Measurements from ENCODE around the gene FAM234B.
"Not testable (repeated sequence)": the region's sequence is repeated elsewhere in the genome, so short reads cannot be mapped to it uniquely, and the experiment has no call there.

Gene FAM234B

DNA sequence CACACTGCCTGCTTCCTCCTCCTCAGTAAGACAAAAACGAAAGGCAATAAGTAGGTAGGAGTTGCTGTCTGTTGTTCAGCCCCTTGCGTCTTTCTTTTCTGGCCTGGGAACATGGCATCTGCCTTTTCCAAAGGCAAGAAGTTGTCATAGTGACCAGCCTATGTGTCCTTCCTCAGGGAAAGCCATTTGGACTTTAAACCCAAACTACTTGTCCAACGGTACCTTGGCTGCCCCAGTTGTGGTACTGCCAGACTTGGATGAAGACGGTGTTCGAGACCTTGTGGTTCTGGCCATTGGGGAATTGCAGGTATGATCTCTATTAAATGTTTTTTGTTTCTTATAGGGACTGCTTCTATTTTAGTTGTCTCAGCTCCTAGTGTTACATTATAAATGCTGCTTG lies 18.5 kb downstream of the FAM234B start:
- no peak for DNase-seq

GRCh38 chr12:13066014-13066413 lies 21.8 kb downstream of the FAM234B start:
- DNase-seq: no peak

GRCh38 chr12:13066459-13066858 lies 22.3 kb downstream of the FAM234B start:
- no peak for DNase-seq

DNA sequence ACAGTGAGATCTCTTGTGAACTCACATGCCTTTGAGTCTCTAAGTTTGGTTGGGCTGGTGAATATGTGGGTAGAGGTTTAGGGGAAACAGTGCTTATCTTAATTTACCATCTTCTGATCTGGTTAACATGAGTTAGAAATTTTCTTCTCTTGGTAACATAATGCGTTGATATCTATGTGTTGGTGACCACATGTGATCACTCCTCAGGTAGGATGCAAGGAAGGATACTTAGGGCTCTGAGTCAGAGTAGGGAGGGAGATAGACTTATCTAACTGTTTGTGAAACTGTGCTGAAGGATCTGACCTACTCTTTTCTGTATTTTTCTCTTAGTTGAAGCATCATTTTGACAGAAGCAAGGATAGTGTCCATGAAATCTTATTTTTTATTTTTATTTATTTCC lies 23.1 kb downstream of the FAM234B start:
- DNase-seq: no peak

- DNase-seq: peak in 1 of 2 experiments; percentile 9
Measured at GRCh38 chr12:13069380-13069779, 25.2 kb downstream of the FAM234B start.

- DNase-seq: peak; percentile 74 to 86
Measured at GRCh38 chr12:13071305-13072280, 27.4 kb downstream of the FAM234B start.

DNA sequence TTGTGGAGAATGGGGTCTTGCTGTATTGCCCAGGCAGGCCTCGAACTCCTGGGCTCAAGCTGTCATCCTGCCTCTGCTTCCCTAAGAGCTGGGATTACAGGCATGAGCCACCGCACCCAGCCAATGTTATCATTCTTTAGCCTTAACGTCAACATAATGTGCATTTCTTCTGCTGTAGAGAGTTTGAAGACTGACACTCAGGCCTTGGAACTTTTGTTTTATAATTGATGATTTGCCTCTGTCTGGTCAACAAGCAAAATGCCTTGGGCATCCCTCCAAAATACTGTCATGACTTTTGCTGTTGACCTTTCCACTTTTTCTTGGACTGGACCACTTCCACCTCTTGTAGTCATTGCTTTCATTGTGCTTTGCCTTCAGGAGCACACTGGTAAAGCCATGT lies 29.0 kb downstream of the FAM234B start:
- no peak for DNase-seq

GRCh38 chr12:13074396-13075117 lies 30.4 kb downstream of the FAM234B start:
- DNase-seq: peak in 1 of 2 experiments; percentile 11

DNA sequence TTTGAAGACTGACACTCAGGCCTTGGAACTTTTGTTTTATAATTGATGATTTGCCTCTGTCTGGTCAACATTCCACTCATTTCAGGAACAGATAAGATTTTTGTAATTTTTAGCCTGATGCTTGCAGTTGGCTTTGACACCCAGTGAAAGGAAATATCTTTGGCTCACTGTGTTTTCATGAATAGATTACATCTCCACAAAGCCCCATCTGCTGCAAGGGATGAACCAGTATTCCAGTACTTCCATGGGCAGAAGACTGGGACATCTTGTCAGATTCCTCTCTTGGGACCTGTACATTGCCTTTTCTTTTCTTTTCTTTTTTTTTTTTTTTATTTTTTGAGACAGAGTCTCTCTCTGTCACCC lies 30.9 kb downstream of the FAM234B start:
- DNase-seq: no peak

- DNase-seq: no peak
Measured at GRCh38 chr12:13075786-13076570, 31.8 kb downstream of the FAM234B start.

GRCh38 chr12:13079440-13079906 lies 35.3 kb downstream of the FAM234B start:
- no peak for DNase-seq

DNA sequence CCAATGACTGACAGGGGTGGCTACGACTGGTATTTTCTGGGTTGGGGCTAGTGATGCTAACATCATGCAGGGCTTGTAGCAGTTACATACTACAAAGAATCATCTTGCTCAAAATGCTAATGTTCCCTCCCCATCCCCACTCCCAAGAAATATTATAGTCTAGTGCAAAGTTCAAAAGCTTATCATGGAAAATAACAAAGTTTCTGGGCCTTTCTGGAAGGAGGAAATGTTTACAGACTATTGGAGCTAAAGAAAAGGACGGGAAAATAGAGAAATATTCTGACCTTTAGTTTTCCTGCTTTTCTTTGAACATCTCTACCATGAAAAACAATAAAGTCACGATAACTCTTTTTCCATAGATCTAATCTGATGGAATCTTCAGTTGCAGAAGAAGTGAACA lies 36.1 kb downstream of the FAM234B start:
- no peak for DNase-seq

- DNase-seq: no peak
Measured at GRCh38 chr12:13082861-13083260, 38.7 kb downstream of the FAM234B start.

- not testable (repeated sequence) for DNase-seq
Measured at GRCh38 chr12:13083638-13084037, 39.5 kb downstream of the FAM234B start.

- DNase-seq: no peak
Measured at GRCh38 chr12:13084898-13085640, 40.9 kb downstream of the FAM234B start.

- DNase-seq: no peak
Measured at GRCh38 chr12:13085968-13086686, 41.9 kb downstream of the FAM234B start.

DNA sequence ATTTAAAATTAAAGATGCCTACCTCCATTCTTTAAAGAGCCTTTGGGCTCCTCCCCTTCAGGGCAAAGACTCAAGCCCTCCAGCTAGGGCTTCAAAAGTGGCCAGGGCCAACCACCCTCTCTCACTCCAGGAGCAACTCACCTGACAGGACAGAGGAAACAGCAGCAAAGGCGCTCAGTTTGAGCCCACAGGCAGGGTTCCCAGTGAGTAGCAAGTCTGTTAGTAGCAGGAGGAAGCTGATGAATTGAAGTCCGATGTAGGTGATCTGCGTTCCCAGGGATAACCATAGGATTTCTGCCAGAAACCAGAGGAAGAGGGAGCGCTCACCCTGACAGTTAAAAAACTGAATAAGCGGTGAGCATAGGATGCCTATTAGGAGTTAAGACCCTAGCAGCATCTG lies 43.6 kb downstream of the FAM234B start:
- no peak for DNase-seq

GRCh38 chr12:13088496-13088895 lies 44.3 kb downstream of the FAM234B start:
- DNase-seq: no peak

GRCh38 chr12:13090054-13090453 lies 45.9 kb downstream of the FAM234B start:
- no peak for DNase-seq

DNA sequence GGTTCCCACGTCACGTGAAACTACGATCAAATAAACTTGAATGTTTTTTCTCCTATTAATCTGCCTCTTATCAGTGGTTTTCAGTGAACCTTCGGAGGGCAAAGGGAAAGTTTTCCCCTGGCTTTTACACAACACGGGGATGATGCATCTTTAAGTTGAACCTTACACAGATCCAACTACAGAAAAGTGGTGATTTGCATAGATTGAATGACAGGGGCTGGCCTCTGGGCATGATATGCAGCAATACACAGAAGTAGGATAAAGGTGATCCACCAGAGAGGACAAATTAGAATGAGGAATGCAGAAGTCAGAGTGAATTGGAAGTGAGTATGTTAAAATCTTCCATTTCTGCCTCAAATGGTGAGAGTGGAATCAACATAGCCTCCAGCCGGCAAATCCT lies 47.7 kb downstream of the FAM234B start:
- DNase-seq: no peak

GRCh38 chr12:13093191-13093847 lies 49.1 kb downstream of the FAM234B start:
- peak; percentile 44 to 60 for DNase-seq
